Astrocyte of the cerebellum (primary cell): ENCODE data around the gene KIF25.
A peak's percentile ranks its signal among the peaks of the same experiment; 100 is the strongest.

Experiments
- DNase-seq: peaks from one replicate; pipeline ENCODE4 v3.0.0-alpha.2; 2011; ENCODE audit warnings: low read depth
- H3K4me3 ChIP-seq: 2 replicates; pipeline ENCODE4 v1.5.1; 2011; ENCODE audit warnings: mild to moderate bottlenecking, low read depth, low read length, moderate library complexity
- CTCF ChIP-seq: IDR thresholded peaks from 2 replicates; pipeline ENCODE4 v1.5.1; 2012; ENCODE audit warnings: low read length, low read depth, moderate library complexity, mild to moderate bottlenecking; ENCODE audit errors: missing control alignments
- in situ Hi-C: cut with HindIII; loops from 2 replicates; pipeline ENCODE4 v1.10.0; 2017; ENCODE audit warnings: low sequenced_read_pairs

Gene KIF25

DNA sequence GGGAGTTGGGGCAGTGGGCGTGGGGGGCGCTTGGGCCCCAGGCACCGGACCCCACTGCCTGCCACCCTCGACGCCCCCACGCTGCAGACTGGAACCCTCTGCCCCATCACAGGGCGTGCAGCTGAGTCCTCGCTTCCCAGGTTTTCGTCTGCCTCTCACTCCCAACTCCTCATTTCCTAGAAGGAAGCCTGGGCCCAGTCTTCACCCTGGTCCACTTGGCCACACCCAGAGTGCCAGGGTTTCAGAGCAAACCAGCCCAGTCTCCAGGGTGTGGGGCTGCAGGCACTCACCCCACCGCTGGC, 51.2 kb downstream of the KIF25 start:
- no peak for DNase-seq
- in situ Hi-C loops, result no loop called here

DNA sequence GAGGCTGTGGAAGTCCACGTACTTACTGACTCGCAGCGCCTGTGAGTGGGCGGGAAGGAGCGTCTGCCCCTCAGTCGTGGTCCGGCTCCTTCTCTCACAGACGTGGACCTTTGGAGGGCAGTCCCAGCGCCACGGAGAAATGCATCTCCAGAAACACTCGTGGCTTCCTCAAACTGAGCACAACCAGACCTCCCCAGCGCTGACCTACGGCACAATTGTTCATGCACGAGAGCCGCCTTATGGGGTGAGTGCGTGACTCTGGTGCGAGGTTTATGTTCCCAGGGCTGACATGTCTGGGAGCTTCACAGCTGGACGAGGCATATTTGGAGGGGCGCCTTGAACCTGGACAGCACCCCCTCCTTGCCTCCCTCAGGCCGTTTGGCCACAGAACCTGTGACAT, 51.8 kb downstream of the KIF25 start:
- no peak overlapping the region for H3K4me3 ChIP-seq
- in situ Hi-C loops, result no loop called here
- TF ChIP-seq CTCF, result no peak
- DNase-seq, result no peak

More for the DNA sequence above, 51.2 kb downstream of the KIF25 start:
- H3K4me3 ChIP-seq, result no peak overlapping the region
- no peak for TF ChIP-seq CTCF

DNA sequence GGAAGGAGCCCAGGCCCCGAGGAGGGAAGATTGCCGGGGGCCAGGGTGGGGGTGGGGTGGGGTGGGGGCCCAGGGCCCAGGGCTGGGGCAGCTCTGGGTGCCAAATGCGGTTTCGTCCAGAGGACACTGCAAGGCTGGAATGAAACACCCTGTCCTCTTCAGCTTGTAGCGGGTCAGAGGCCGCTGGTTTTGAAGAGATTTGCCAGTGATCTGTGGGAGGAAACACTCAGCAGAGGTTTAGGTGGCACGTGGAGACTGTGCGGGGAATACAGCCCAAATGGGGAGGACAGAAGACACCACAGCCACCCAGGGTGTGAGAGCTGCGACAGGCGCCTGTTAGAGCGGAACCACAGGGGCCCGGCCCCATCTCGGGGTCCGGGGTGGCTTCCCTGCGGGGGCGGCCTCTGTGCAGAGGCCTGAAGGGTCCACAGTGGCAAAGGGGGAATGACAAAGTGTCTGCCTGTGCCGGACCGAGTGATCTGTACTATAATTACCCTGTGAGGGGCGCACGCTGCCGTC, 52.3 kb downstream of the KIF25 start:
- no peak for DNase-seq
- no peak overlapping the region for H3K4me3 ChIP-seq
- in situ Hi-C loops, result no loop called here
- no peak for TF ChIP-seq CTCF

GRCh38 chr6:168050225-168050880, 52.9 kb downstream of the KIF25 start:
- no peak for DNase-seq
- in situ Hi-C loops, result no loop called here
- TF ChIP-seq CTCF, result no peak
- H3K4me3 ChIP-seq, result no peak overlapping the region

DNA sequence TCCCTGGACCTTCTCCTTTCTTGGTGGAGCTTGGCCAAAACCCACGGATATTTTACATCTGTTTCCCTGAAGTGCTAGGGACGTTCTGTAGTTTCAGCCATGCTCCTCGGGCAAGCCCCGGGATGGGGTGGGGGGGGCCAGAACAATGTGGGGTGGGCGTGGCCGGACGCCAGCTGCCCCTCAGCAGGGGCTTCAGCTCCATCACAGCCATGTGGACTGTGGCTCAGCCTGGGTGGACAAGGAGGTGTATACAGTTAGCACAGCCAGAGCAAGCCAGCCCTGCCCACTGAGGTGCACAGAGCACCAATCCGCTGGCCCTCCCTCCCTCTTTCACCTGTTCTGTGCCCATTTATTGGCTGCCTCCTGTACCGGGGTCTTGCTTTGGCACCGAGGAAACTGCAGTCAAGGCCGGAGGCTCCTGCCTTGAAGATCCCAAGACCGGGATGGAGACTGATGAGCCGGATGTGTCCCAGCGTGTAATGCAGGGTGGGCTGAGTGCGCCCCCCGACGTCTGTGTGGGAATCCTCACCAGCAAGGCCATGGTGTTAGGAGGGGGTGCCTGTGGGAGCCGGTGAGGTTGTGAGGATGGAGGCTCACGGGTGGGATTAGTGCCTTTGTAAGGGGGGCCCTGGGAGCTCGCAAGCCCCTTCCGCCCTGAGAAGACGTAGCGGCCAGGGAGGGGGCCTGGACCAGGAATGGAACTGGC, 53.6 kb downstream of the KIF25 start:
- in situ Hi-C loops, result no loop called here
- no peak overlapping the region for H3K4me3 ChIP-seq
- TF ChIP-seq CTCF, result peak; percentile 38
- DNase-seq, result no peak

DNA sequence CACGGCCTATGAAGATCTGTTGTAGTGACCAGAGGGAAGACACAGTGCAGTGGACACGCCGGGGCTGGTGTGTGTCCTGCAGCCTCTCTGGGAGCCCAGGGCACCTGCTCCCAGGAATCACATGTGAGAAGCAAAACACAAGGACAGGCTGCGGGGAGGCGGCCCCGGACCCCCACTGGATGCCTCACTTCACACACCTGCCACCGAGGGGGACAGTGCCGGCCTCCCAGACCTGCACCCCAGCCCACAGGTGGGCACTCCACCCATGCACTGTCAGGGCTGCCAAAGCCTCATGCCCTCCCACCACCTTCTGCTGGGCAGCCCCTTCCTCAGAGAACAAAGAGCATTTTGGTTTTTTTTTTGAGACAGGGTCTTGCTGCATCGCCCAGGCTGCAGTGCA, 54.2 kb downstream of the KIF25 start:
- H3K4me3 ChIP-seq, result no peak overlapping the region
- in situ Hi-C loops, result no loop called here
- DNase-seq, result no peak
- no peak for TF ChIP-seq CTCF
